HG02885 (cell line): ENCODE data around the gene LAMA5.

Experiments
- ATAC-seq: cut with Tn5 transposase; IDR thresholded peaks from one replicate; pipeline ENCODE4 v1.9.1; 2021; ENCODE audit warnings: mild to moderate bottlenecking; ENCODE audit not compliant: unreplicated experiment, poor library complexity

The LAMA5 gene

DNA sequence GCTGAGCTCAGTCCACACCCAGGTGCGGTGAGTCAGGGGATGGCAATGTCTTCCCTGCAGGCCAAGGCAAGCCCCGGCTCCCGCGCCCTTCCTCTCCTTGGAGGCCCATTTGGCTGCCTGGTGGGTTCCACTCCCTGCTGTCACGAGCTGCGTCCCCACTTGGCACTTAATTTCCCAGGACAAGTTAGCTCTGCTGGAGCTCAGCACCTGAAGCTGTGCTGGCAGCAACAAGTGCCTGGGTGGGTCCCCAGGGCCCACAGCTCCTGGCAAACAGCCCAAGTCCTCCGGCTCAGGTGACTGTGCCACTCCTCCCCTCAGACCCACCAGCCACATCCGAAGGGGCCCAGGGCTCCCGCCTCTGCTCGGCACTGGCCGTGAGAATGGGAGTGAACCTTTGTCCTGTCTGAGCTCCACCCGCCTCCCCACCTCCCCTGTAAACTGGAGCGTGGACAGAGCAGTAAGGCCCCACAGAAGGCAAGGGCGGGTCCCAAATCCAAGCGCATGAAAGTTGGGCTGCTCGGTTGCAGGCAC is 16.9 kb downstream of the LAMA5 start:
- ATAC-seq: no peak

DNA sequence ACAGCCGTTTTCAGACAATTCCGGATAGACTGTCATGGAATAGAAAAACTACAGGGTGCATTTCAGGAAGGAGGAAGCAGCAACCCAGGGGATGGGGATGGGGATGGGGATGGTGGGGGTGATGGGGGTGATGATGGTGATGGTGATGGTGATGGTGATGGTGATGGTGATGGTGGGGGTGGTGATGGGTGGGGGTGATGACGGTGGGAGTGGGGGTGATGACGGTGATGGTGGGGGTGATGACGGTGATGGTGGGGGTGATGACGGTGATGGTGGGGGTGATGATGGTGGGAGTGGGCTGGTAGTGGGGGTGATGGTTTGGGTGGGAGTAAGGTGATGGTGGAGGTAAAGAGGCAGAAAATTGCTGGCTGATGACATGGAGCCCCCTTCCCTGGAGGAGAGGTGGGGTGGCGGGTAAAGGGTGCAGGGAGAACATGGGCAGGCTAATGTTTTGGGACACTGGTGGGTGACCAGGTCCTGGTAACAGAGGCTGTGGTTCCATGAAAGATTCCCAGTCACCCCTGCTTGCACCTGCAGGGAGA is 17.5 kb downstream of the LAMA5 start:
- no peak for ATAC-seq

DNA sequence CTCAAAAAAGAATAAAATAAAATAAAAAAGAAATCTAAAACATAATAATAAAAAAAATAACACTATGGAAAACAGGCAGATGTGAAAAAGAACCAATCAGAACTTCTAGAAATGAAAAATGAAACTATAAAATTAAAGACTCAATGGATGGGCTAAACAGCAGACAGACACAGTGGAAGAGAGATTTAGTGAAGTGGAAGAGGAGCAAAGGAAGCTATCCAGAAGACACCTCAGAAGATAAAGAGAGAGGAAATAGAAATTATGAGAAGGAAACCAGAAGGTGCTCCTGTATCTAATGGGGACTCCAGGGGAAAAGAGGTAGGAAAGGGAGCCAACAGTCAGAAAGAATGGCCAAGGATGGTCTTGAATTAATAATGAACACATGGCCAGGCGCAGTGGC is 18.5 kb downstream of the LAMA5 start:
- ATAC-seq: no peak

DNA sequence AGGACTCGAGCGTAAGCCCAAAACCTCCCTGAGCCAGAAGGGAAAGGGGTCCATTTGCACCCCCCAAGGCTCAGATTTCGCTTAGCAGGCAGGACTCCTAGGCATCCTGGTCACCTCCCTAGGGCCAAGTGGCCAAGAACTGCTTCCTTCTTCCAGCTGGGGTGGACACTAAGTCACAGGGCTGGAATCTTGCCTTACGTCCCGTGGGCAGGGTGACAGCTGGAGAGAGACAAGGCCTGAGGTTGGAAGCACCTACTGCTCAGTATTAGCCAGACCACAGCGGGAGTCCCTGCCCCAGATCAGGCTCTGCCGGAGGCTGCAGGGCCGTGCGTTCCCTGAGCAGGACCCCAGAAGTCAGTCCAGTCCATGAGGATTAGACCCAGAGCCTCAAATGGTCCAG is 19.7 kb downstream of the LAMA5 start:
- no peak for ATAC-seq

DNA sequence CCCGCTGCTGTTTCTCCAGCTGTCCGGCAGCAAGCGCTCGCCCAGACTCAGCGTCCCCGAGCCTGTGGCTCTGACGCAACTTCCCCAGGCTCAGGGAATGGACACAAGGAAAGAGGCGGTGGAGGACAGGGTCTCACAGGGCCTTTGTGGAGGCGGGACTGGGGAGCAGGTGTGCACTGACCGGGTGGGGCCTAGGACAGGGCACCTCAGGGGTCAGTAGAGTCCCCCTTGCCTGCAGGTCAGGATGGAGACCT is 20.0 kb downstream of the LAMA5 start:
- ATAC-seq: no peak

DNA sequence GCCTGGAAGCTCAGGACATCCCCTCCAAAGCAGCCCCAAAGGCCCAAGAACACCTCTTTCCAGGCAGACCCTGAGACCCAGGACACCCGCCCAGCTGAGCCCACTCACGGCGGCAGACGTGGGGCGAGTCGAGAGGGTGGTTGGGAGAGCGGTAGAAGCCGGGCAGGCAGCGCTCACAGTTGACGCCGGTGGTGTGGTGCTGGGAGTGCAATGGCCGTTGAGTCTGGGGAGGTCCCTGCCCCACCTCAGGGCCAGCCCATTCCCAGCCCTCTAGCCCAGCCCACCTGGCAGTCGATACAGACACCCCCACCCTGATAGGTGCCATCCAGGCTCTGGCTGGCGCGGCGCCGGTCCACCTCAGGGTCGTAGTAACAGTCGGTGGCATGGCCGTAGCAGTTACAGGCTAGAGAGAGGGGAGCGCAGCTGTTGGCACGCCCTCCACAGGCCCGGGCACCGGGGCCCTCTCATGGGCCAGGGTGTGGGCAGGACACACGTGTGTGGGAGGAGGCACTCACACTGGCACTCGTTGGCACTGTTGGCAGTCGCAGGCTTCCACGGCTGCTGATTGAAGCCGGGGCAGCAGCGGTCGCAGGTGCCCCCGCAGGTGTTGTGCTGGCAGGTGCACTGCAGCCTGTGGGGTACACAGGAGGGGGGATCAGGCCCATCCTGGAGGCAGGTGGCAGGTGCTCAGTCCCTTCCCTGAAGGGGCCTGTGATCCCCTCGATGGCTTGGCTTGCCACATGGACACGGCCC is 20.5 kb downstream of the LAMA5 start:
- no peak for ATAC-seq

DNA sequence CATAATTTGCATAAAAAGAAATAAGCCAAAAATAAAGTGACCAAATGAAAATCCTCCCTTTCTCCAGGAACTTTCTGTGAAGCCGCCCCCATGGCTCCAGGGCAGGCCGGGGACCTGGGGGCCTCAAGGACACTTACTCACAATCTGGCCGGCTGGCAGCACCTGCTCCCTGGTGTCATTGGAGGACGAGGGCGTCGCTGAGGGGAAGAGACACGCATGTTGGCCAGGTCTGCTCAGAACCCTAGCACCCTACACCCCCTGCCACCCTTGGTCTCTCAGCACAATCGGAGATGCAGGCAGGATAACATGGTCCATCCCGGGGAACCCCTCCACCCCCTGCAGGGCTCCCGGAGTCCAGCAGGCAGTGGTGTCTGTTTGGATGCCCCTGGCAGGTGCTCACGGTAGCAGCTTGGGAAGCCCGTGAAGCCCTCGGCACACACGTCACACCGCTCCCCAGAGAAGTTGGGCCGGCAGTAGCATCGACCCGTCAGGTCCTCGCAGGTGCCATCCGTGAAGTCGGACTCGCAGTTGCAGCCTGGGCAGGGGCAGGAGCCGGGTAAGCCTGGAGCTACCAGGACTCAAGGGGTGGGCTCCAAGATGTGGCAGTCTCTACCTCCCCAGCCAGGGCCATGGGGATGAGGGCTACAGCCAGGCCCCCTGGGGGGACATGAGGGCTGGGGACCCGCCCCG is 21.3 kb downstream of the LAMA5 start:
- no peak for ATAC-seq

DNA sequence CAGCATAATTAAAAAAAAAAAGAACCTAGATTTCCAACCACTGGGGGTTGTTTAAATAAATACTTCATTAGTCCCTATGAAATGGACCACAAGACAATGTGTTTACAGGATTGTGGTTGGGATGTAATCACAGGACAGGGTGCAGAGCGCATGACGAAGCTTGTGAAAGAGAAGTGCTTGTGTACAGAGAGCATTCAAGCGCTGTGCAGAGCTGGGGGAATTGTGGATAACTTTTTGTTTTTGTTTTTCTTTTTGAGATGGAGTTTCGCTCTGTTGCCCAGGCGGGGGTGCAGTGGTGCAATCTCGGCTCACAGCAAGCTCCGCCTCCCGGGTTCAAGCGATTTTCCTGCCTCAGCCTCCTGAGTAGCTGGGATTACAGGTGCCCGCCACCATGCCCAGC is 22.3 kb downstream of the LAMA5 start:
- no peak for ATAC-seq

DNA sequence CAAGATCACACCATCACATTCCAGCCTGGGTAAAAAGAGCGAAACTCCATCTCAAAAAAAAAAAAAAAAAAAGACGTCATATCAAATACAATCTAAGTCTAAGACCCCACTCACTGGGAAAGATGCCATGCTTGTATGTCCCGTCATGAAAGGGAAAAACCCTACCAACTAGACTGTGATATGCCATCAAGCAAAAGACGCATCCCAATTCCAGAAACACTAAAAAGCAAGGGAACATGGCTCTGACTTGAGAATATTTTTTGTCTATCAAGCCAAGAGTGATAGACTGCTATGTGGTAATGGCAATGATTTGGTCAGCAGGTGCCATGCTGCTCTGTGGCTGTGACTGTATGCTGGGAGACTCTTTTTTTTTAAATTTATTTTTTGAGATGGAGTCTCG is 23.0 kb downstream of the LAMA5 start:
- ATAC-seq: no peak

DNA sequence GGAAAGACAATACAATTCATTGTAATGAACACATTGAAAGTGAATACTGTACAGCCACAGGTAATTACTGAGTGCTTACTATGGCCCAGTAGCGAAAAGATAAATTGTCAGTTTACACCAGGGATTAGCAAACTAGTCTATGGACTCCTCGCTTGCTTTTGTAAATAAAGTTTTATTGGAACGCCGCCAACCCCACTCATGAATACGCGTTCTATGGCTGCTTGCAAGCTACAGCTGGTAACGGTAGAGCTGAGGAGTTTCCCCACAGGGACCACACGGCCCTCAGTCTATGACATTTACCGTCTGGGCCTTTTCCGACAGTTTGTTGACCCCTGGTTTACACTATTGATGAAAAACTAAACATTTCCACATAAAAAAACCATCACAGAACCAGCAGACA is 24.2 kb downstream of the LAMA5 start:
- ATAC-seq: no peak

DNA sequence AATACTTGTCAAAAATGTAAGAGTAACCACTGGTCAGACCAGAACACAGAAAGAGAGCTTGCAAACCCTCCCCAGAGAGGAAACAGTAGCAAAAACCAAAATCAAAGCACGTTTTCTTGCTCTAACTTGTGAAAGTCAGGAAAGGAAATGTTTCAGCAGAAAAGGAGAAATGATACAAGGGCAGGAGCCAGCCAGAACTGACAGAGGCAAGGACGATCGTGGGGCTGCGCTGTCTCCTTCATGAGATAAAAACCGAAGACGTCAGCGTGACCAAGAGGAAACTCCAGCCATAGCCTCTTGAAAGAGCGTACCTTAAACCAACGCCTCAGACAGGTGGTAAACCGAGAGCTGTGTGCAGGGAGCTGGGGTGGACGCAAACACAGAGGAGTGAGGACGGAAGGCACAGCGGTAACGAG is 27.5 kb downstream of the LAMA5 start:
- peak; percentile 70 for ATAC-seq

DNA sequence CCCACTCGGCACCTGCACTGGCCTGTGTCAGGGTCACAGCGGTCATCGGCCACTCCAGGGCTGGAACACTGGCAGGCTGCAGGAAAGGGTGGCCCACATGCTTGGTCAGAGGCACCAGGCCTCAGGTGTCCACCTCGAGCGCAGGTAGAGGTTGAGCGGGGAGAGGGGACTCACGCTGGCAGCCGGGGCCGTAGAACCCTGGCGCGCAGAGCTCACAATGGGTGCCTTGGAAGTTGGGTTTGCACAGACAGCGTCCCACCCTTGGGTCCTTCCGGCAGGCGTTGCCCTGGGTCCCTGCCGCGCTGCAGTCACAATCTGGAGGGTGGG is 28.9 kb downstream of the LAMA5 start:
- ATAC-seq: no peak

DNA sequence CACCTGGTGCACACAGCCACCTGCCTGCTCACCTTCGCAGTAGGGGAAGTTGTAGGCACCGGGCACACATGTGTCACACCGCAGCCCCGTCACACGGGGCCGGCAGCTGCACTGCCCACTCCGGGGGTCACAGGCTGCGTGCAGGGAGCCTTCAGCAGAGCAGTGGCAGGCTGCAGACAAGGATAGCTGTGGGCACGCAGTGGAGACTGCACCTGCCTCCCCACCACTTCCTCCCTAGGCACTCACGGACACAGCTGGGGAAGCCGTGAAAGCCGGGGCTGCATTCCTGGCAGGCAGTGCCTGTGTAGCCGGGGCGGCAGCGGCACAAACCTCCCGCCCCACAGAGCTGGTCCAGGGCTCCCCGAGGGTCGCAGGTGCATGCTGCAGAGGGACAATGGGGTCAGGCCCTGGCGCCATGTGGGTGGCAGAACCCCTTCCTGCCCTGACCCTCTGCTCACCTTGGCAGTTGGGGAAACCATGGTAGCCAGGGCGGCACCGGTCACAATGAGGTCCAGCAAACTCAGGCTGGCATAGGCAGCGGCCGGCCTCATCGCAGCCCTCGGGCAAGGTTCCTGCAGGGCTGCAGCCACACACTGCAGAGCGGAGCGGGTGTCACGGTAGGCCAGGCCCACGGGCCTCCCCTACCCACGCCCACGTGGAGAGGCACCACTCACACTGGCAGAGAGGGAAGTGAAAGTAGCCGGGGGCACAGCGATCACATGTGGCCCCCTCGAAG is 29.4 kb downstream of the LAMA5 start:
- no peak for ATAC-seq

DNA sequence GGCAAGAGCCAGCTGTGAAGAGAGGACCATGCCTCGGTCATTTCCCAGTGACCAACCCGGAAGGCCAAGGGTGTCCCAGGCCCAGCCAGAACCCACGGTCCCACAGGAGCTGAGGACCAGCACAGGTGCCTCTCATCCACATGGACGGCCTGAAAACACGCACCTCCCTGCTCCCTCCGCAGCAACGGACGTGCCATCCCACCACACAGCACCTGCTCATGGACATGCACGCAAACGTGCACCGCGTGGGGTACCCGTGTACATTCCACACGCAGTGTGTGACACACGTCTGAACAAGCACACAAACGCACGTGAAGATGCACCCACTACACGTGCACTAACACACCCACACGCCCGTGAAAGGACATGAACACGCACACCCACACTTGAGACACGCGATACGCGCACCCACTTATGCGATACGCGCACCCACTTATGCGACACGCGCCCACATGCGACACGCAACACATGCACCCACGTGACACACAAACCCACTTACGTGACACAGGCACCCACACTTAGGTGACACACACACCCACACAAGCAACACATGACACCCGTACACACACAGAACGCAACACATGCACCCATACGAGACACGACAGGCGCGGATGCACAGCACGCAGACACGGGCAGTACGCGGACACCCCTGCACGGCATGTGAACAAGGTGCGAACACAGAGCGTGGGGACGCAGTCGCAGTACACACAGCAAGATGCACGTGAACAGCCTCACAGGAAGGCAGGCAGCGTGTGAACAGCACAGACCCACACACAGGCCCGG is 30.1 kb downstream of the LAMA5 start:
- no peak for ATAC-seq

DNA sequence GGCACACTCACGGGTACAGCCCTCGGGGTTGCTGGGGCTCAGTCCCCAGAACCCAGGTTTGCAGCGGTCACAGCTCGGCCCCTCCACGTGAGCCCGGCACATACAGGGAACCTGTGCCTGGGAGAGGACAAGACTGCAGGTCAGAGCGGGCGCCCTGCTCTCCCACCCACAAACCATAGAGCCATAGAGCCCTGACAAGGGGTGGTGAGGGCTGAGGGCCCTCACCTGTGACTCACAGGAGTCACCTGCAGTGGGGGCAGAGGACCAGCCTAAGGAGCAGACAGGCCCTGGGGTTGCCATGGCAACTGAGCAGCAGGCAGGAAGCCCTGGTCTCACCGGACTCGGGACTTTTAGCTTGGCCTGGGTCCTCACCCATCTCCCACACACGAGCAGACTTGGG is 30.8 kb downstream of the LAMA5 start:
- no peak for ATAC-seq

DNA sequence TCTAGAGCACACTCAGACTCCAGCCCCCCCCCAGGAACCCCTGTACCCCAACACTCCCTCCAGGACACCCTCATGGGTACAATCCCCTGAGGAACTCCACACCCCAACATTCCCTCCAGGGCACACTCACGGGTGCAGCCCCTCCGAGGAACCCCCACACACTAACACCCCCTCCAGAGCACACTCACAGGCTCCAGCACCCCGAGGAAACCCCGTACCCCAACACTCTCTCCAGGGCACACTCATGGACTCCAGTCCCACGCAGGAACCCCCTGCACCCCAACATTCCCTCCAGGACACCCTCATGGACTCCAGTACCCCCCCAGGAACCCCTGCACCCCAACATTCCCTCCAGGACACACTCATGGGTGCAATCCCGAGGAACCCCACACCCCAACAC is 31.6 kb downstream of the LAMA5 start:
- no peak for ATAC-seq

DNA sequence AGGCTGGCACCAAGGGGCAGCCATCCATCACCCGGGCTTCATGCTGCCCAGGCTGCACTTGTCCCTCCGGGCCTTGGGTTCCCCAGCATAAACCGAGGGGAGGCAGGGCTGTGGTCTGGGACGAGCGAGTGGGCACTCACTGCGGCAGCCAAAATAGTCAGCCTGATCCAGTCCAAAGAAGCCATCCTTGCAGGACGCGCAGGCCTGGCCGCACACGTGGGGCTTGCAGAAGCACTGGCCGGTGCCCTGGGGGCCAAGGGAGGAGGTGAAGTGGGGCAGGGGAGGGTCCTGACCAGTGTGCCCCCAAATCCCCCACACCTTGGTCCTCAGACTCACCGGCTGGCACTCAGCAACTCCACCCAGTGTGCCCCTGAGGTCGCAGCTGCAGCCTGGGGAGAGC is 32.2 kb downstream of the LAMA5 start:
- no peak for ATAC-seq

DNA sequence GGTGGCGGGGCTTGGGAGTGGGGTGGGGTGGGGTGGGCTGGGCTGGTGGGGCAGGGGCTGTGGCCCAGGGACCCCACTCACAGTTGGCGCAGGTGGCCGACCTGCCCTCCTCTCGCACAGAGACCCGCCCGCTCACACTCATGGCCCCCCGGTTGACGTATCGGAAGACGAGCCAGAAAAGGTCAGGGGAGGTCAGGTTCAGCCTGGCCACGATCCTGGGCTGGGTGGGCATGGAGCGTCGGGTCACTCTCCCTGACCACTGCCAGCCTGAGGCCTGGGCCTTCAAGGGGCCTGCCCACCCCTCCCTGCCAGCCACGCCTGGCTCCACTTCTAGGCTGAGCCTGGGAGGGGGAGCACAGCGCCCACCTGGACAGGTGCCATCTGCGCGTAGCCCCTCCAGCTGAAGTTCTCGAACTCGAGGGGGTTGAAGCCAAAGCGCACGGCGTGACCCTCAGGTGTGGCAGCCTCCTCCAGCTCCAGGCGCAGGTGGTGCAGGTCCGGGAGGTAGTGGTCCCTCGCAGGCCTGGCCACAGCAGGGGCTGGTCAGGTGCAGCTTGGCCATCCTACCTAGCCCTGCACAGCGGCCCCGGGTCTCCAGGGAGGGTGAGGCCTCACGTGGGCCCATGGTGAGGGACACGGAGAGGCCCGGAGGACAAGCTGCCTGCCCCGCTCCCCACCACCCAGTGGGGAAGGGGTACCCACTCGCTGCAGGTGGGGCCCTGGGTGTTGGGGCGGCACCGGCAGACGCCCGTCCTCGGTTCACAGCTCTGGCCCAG is 33.1 kb downstream of the LAMA5 start:
- ATAC-seq: no peak

DNA sequence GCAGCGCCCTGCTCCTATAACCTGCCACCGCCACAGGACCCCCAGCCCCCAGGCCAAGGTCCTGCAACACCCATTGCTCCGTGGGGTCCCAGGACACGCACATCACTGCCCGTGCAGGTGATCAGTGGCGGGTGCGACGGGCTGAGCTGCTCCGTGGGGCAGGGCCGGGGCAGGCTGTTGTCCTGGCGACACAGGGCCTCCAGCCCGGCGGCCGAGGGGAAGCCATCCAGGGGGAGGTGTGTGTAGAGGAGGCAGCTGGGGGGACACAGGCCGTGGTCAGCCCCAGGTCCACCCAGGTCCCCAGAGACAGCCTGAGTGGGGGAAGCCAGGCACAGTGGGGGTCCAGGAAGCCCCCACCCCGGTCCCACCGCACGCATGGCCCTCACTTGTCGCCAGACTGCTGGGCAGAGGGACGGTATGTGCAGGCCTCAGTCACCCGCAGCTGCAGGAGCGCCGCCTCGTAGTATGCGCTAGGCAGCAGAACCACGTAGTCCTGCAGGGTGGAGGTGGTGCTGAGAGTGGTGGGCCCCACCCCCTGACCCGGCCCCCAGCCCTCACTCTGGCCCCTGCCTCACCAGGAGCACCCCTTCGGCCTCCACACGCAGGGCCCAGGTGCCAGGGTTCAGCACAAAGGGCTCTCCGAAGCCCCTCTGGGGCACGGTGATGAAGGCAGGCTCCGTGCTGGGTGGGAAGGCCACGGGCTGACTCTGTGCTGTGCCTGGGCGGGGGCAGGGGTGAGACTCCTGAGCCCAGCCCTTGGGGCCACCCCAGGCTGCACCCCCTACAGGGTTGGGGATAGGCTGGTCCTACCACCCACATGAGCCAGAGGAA is 33.9 kb downstream of the LAMA5 start:
- ATAC-seq: no peak
